GM15510 (cell line): ENCODE measurements around the gene ATR.

Experiments
- POLR2A ChIP-seq: IDR thresholded peaks from 3 replicates; pipeline ENCODE4 v1.6.1; 2011; ENCODE audit warnings: borderline replicate concordance; ENCODE audit not compliant: insufficient read length; ENCODE audit errors: extremely low read depth

ATR gene

DNA sequence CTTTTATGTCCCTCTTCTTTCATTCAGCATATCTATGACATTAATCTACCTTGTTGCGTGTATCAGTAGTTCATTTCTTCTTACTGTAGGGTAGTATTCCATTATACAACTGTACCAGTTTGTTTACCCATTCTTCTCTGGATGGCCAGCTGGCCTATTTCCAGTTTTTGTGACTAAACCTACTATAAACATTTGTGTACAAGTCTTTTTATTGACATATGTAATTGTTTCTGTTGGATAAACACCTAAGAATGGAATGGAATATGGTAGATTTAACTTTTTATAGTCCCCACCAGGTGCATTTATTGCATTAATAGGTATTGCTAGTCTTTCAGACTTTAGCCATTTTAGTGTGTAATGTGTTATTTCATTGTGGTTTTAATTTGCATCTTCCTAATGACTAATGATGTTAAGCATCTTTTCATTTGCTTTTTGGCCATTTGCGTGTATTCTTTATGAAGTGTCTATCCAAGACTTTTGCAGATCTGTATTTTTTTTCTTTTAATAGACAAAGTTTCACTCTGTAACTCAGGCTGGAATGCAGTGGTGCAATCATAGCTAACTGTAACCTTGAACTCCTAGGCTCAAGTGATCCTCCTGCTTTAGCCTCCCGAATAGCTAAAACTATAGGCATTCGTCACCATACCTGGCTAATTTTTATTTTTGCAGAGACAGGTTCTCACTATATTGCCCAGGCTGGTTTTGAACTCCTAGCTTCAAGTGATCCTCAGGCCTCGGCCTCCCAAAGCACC lies 88.8 kb downstream of the ATR start:
- no peak for TF ChIP-seq POLR2A

DNA sequence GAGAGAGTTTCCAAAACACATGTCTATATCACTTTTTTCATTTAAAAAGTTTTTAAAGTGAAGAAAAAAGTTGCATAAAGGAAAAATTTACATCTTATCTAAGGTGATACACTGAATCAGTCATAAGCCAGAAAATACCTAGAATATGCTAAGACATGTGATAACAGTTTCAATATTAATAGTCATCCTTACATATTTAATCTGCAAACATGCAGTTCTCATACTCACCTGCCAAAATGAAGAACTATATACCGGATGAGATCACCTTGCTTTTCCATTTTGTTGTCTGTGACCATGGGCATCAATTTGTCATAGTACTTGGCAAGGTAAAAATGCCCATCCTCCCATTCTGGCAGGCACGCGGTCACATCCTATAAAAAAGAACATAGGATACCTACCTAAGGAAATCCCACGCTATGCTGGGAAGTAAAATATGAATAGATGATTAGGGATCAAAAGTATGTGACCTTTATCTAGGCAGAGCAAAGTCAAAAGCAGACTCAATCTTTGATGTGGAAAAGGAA lies 93.6 kb downstream of the ATR start:
- no peak for TF ChIP-seq POLR2A

DNA sequence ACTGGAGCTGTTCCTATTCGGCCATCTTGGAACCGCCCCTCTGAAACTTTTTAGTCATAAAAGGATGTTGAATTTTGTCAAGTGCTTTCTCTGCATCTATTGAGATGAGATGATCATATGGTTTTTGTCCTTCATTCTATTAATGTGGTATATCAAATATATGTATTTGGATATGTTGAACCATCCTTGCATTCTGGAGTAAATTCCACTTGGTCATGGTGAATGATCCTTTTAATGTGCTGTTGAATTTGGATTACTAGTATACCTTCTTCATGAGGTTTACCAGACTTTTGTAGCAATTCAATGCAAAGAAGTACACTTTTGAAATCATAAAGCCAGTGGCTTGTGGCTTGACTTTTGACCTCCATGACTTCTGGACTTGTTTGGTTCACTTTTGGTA lies 97.3 kb downstream of the ATR start:
- no peak for TF ChIP-seq POLR2A

DNA sequence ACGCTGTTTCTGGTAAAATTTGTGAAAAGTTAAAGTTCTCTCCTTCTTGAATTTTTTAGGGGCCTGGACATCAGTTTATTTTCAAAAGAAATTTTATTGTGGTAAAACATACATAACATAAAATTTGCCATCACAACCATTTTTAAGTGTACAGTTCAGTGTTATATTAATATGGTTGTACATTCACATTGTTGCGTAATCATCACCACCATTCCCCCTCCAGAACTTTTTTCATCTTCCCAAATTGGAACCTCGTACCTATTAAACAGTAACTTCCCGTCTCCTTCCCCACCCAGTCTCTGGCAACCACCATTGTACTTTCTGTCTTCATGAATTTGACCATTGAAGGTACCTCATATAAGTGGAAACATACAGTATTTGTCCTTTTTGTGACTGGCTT lies 107.7 kb downstream of the ATR start:
- no peak for TF ChIP-seq POLR2A

- no peak for TF ChIP-seq POLR2A
Measured at GRCh38 chr3:142468456-142468855, 110.1 kb downstream of the ATR start.

GRCh38 chr3:142467768-142468167 lies 110.8 kb downstream of the ATR start:
- no peak for TF ChIP-seq POLR2A

- TF ChIP-seq POLR2A, result no peak
Measured at GRCh38 chr3:142460689-142461088, 117.8 kb downstream of the ATR start.

DNA sequence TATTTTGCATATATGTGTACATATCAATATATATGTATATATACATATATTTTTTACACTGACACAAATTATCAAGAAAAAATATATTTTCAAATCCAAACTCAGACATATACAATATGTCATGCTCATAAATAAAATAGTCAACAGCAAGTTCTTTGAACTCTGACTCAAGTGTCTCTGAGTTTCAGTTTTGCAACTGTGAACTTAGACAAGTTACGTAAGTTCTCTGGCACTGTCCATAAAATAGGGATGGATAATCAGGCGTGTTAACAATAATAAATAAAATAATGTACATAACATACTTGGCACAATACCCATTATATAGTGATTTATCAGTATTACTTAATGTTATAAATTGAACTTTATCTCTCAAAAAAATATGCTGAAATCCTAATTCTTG lies 118.6 kb downstream of the ATR start:
- TF ChIP-seq POLR2A, result no peak

- no peak for TF ChIP-seq POLR2A
Measured at GRCh38 chr3:142459096-142459495, 119.4 kb downstream of the ATR start.

DNA sequence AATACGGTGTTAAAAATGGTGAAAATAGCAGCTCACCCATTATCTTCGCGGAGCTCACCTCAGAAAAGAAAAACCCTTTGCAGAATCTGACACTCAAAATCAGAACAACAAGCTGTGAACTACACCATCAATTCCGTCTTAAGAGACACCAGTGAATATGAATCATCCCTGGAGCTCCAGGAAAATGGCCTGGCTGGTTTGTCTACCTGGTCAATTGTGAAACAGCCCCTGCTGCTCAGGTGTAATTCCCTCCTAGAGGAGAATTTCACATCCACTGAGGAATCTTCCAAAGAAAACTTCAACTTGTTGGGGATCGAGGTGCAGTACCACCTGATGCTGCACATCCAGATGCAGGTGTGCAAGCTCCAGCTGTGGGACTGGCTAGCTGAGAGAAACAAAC lies 127.7 kb downstream of the ATR start:
- no peak for TF ChIP-seq POLR2A

DNA sequence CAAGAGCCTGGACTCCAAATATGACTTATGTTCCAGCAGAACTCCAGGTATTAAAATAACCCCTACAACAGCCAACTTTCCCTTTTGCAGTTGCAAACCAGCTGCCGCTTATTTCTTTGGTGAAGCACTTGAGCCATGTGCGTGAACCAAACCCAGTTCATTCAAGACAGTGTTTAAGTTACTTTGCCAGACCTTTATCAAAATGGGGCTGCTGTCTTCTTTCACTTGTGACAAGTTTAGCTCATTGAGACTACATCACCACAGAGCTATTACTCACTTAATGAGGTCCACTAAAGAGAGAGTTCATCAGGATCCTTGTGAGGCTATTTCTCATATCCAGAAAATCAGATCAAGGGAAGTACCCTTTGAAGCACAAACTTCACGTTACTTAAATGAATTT lies 128.3 kb downstream of the ATR start:
- no peak for TF ChIP-seq POLR2A

DNA sequence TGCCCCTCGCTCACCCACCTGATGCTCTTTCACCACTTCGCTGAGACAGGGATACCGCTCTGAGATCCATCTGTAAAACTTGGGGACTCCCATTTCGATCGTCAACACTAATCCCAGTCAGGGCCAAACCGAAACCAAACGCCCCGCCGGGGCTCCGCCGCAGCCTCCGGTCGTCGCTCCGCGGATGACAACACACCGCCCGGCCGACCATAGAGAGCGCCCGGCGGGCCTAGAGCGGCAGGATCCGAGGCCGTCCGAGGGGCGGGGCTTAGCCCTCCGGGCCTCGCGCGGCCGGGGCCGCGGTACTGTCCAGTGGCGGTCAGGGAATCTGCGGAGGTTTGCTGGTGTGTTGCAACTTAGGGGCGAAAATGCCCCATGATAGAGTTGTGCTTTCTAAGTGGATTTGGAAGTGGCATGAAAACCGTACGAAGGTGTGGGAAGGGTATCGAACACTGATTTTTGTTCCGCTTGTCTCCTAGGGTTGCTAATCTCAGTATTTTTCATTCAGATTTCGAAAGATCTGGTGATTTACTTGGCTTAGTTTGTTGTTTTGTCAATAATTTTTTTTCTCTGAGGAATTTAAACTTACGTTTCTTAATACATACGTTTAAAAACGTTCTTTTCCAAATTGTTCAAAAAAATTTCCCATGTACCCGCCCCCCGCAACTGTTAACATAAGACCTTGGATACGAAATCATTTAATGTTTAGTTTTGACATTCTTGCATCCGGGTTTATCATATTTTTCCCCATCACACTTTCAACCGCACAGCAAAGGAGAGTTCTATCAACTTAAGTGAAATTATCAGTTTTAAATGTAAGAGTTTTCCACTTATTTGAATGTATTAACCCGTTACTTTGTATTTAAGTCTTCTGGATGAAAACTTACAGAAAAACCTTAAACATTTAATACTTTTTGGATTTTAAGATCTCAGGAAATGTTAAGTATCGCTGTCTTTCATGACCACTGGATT lies 130.4 kb downstream of the ATR start, which contains the start of gene XRN1:
XRN1 (minus strand) TSS at position 186 of the 972 bp plus-strand sequence; CDS start at position 93, 93 bp downstream.
- TF ChIP-seq POLR2A, result peak; percentile 93

- TF ChIP-seq POLR2A, result no peak
Measured at GRCh38 chr3:142447301-142447851, 131.2 kb downstream of the ATR start.

GRCh38 chr3:142445816-142446254 lies 132.7 kb downstream of the ATR start:
- no peak for TF ChIP-seq POLR2A

DNA sequence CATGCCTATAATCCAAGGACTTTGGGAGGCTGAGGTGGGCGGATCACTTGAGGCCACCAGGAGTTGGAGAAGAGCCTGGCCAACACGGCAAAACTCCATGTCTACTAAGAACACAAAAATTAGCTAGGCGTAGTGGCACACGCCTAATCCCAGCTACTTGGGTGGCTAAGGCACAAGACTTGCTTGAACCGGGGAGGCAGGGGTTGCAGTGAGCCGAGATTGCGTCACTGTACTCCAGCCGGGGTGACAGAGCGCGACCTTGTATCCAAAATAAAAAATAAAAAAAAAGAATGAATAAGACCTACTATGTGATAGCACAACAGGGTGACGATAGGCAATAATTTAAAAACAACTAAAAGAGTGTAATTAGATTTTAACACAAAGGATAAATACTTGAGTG lies 134.2 kb downstream of the ATR start:
- no peak for TF ChIP-seq POLR2A
